ENCODE data around the gene ARL14EP. TPM values are rescaled to one million over a fixed set of nuclear protein-coding genes. Genes with fewer than 3 reads are reported as not detected.

The ARL14EP gene
- total RNA-seq, 1 donor from 2014 or later, result 21.6 TPM

DNA sequence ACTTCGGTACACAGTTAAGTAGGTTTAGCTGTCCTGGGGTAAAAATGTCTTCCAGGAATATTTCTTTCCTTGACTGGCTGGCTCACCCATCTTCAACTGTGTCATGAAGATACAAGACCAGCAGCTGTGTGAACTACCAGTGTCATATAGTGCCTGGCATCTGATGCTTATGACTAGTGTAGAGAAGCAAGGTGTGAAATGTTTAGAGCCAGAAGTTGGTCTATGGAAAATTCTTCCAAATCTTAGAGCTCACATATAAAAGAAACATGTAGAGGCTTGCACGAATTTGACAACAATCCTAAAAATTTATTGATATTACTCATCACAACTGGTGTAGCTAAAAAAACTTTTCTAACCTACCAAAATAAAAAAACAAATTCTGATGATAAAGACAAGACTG, 54.4 kb downstream of the ARL14EP start:
- no peak overlapping the region for H3K27ac ChIP-seq
- ATAC-seq, result no peak

DNA sequence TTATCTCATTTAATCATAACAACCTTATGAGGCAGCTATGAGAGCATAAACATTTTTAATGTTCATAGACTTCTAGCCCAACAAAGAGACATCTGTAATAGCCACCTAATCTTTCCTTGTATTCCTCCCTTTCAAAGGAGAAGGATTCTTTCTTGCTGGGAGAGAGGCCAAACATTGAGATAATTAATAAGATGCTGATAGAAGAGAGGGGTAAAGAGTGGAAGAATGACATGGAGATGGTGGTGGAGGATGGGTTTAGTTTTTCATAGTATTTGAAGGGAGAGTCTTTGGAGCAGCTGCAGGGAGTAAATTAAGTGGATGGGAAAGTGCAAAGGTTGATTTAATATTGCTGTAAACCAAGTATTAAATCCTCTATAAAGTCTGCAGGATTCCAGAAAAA, 57.9 kb downstream of the ARL14EP start:
- TF ChIP-seq, protein P1, sequence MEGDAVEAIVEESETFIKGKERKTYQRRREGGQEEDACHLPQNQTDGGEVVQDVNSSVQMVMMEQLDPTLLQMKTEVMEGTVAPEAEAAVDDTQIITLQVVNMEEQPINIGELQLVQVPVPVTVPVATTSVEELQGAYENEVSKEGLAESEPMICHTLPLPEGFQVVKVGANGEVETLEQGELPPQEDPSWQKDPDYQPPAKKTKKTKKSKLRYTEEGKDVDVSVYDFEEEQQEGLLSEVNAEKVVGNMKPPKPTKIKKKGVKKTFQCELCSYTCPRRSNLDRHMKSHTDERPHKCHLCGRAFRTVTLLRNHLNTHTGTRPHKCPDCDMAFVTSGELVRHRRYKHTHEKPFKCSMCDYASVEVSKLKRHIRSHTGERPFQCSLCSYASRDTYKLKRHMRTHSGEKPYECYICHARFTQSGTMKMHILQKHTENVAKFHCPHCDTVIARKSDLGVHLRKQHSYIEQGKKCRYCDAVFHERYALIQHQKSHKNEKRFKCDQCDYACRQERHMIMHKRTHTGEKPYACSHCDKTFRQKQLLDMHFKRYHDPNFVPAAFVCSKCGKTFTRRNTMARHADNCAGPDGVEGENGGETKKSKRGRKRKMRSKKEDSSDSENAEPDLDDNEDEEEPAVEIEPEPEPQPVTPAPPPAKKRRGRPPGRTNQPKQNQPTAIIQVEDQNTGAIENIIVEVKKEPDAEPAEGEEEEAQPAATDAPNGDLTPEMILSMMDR (IDR thresholded peaks at IDR 0.05), result no peak
- intact Hi-C loops (cut with DNase I), result loop anchor here (10.0 kb wide), 1 partner anchor 134 kb away; no protein-coding TSS in a partner anchor

More for the DNA sequence above, 54.4 kb downstream of the ARL14EP start:
- Histone ChIP-seq H3K27me3 (no peaks in the 10 kb centered on the region), H3K4me1 (no peaks in the 10 kb centered on the region), H3K4me3 (no peak overlapping the region), H3K9me3 (no peaks in the 10 kb centered on the region), H3K36me3 (no peaks in the 10 kb centered on the region)
- intact Hi-C loops (cut with DNase I), result no loop called here
- TF ChIP-seq, protein P1 (IDR thresholded peaks at IDR 0.05), result no peak
- no peak for DNase-seq

DNA sequence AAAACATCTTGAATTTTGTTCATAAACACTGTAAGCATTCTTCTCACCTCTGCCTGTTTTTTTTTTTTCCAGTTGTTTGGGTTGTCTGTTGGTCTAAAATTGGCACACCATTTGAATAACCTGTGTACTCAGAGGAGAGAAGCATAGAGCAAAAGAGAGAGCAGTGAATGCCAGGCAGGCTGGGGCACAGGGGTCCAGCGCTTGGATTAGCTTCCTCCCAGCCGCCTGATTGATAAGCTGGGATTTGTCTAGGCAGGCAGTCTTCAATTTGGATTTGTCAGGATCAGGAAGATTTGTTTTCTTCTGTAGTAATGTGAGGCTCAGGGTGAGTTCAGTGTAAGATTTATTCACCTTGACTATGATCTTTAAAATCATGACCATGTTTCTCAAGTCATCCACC, 59.0 kb downstream of the ARL14EP start:
- no peaks in the 10 kb centered on the region for H3K27me3 ChIP-seq

More for the DNA sequence above, 57.9 kb downstream of the ARL14EP start:
- Histone ChIP-seq H3K4me3 (no peak overlapping the region), H3K27ac (no peak overlapping the region), H3K36me3 (no peaks in the 10 kb centered on the region), H3K9me3 (no peaks in the 10 kb centered on the region), H3K4me1 (no peaks in the 10 kb centered on the region), H3K27me3 (no peaks in the 10 kb centered on the region)
- no peak for ATAC-seq
- no peak for DNase-seq

More for the DNA sequence above, 59.0 kb downstream of the ARL14EP start:
- no peak for DNase-seq
- Histone ChIP-seq H3K36me3 (no peaks in the 10 kb centered on the region), H3K4me3 (no peak overlapping the region), H3K9me3 (no peaks in the 10 kb centered on the region), H3K27ac (no peak overlapping the region), H3K4me1 (no peaks in the 10 kb centered on the region)
- TF ChIP-seq, protein P1 (IDR thresholded peaks at IDR 0.05), result no peak
- intact Hi-C loops (cut with DNase I), result loop anchor here (10.0 kb wide), 1 partner anchor 133 kb away; no protein-coding TSS in a partner anchor
- ATAC-seq, result no peak

Other genes with a start within 250 kb of the ARL14EP start
- not detected for gene FSHB, start 92.1 kb upstream of the ARL14EP start, total RNA-seq